NCI-H82 treated with DMSO at 0.1 percent for 48 hours (cell line): ENCODE measurements around the gene RBM15.

Experiments used
- DNase-seq: peaks from one replicate; lab custom pipeline; 2025; ENCODE audit not compliant: unreplicated experiment; lab: John Stamatoyannopoulos, UW

Gene RBM15, protein sequence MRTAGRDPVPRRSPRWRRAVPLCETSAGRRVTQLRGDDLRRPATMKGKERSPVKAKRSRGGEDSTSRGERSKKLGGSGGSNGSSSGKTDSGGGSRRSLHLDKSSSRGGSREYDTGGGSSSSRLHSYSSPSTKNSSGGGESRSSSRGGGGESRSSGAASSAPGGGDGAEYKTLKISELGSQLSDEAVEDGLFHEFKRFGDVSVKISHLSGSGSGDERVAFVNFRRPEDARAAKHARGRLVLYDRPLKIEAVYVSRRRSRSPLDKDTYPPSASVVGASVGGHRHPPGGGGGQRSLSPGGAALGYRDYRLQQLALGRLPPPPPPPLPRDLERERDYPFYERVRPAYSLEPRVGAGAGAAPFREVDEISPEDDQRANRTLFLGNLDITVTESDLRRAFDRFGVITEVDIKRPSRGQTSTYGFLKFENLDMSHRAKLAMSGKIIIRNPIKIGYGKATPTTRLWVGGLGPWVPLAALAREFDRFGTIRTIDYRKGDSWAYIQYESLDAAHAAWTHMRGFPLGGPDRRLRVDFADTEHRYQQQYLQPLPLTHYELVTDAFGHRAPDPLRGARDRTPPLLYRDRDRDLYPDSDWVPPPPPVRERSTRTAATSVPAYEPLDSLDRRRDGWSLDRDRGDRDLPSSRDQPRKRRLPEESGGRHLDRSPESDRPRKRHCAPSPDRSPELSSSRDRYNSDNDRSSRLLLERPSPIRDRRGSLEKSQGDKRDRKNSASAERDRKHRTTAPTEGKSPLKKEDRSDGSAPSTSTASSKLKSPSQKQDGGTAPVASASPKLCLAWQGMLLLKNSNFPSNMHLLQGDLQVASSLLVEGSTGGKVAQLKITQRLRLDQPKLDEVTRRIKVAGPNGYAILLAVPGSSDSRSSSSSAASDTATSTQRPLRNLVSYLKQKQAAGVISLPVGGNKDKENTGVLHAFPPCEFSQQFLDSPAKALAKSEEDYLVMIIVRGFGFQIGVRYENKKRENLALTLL

DNA sequence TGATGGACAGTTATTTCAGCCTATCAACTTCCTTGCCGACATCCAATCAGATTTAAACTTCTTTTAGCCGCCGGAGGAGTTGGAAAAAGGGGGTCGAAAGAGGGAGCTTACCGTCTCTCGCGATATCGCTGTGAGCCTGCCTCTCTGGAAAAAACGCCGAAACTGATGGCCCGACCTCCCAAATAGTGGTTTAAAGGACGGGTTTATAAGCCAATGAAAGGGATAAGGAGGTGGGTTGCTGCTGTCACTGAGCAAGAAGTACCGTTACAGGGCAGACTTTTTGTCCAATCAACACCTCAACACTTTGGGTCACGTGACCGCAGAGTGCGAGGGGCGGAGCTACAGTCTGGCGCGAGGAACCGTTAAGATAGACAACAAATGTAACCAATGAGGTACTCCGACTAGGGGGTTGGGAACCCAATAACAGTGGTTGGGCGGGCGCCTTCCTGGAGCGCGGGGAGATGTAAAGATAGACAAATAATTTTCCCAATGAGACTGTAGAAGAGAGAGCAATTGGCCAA is at the start of gene RBM15:
Gene RBM15 (plus strand): TSS at position 492 of the 521 bp plus-strand sequence. CDS start 29 bp downstream, at position 521.
- DNase-seq = peak; percentile 100

DNA sequence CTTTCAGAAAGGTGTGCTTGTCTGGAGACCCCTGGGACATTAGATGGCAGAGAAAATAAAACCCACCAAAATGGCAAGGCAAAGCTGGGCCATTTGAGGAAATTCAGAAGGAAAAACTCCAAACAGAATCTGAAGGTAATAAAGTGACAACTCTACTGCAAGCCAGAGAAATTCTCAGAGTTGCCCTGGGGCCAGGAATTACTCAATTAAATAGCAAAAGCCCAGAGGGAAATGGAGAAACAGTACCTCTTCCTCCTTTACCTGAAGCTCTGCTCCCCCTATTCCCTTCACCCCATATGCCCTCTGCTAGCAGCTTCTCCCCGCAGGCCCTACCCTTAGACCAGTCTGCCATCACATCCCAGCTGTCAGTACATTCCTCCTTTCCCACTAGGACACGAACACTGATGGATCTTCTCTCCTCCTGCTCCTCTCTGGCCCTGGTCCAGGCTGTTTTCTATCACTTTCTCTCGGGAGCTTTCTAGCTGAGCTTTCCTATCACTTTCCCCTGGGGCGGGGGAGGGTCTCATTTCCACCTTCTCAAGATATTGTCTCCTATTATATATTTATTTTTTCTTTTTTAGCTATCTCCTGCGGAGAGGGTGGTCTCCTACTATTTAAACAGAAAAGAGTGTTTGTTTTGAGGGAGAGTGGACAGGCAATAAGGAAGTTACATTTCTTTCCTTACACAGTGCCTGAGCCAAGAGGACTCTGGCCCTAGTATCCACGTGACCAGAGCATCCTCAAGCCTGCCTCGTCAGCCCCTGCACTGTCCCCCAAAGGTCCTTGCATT is 47.7 kb upstream of the RBM15 start:
- DNase-seq = no peak

DNA sequence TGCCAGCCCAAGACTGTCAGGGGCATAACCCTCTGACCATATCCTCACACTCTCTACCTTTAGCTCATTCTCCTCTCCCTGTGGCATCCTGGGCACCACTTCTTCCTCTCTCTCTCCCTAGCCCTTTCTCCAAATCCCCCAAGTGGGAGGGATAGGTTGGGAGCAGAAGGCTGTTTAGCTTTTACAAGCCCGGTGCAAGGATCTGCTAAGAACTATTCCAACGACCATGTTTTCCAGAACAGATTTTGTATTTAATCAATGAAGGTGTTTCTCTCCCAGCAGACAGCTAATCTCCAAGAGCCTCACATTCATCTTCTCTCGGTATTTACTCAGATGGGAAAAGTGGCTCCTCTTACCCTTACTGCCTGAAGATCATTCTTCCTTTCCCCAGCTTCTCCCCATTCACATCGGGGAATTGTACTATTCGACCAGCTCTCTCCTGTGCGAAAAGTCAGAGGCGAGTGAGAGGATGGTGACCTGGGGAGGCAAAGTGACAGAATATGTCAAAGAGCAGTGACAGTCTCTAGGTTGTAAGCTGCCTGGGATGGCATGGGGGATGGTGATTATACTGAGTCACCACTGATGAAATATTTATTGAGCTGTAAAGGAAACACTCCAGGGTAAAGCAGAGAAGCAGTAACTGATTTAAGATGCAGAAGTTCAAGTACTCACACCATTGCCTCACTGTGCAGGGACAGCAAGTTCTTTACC is 47.0 kb upstream of the RBM15 start:
- DNase-seq = no peak

DNA sequence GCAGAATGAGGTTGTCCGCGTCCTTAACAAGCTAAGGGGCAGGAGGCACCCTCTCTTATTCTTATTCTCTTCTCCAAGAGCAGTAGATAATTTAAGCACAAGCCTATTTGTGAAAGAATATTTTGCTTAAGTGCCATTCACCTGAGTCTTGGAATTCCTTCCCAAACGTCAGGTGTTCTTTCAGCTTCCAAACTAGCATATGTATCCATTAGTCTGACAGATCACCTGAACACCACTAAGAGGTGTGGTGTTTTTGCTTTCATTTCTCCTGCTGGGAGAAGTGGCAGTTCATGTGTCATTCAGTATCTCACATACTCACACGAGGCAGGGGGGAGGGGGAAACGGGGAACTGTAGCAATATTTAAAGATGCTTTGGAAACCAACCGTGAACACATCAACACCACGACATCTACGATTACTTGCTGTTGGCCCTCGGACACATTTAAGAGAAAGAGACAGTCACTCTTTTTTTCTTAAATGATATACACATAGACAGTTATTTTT is 45.5 kb upstream of the RBM15 start:
- no peak for DNase-seq

DNA sequence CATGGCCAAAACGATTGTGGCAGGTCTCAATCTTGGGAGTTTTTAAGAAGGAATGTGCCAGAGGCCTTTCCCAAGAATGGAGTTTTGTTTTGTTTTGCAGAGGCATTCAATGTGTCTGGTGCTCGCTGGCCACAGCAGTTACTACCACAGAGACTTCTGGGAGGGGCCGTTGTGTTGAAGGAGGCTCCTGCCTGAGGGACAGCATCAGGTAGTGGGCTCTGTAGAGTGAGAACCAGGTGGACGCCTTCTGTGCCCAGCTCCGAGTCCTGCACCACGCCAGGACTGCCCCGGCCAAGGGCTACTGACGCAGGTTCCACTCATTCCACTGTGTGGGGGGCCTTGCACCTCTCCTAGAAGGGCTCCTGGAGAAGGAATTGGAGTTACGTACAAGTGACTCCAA is 44.9 kb upstream of the RBM15 start:
- DNase-seq = no peak

DNA sequence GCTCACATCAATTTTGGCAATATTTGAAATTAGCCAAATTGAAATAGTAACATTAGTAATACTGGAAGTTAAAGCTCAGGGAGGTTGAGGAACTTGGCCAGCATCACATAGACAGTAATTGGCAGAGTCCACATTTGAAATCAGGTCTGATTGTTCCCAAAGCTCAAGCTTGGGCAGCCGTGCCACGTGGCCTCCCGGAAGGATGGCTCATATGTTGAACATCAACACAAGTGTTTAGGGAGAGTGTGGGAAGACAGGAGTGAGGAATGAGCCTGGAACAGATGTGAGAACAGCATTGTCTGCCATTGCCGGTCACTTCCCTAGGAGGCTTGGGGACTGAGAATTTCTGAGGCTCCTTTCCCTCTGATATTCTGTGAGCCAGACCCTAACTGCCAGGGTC is 40.2 kb upstream of the RBM15 start:
- DNase-seq = no peak

DNA sequence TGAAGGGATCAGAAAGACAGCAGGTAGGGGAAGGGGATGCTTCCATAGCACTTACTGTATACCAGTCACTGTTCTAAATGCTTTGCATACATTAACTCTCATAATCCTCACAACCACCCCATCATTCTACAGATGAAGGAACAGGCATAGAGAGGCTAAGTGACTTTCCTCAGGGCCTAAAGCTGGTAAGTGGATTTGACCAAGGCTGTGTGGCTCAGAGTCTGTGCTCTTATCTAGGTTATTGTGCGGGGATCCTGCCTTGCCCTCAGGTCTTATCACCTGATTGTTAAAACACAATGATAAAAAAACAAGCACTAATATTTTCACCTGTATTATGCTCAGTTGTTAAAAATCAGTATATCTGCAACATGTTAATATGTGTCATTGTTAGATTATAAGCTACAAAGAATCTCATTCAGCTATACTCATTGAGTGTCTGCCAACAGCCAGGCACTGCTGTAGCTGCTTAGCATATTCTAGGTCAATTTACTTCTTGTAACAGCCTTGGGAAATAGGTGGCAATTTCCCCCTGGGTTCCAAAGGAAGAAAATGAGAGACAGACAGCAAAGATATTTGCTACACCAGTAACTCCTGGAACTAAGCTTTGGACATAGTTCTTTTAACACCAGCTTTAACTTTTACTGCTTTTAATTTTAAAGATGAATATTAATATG is 38.6 kb upstream of the RBM15 start:
- DNase-seq = peak; percentile 96

DNA sequence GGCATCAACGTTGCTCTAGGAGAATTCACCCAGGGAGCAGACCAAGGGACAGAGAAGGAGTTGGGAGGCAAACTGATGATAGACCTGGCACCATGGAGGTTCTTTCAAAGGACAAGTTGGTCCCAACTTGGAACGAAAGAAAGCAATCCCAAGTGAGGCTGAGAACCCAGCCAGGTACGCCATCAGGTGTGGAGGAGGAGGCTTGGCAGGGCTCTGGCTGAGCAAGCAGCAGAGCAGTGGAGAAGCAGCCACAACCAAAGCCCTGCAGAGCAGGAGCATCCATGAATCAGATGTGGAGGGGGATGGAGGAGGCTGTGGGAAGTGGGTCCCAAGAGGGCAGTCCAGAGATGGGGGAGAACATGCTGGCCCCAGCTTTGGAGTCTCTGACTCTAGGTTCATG is 36.3 kb upstream of the RBM15 start:
- DNase-seq = no peak

DNA sequence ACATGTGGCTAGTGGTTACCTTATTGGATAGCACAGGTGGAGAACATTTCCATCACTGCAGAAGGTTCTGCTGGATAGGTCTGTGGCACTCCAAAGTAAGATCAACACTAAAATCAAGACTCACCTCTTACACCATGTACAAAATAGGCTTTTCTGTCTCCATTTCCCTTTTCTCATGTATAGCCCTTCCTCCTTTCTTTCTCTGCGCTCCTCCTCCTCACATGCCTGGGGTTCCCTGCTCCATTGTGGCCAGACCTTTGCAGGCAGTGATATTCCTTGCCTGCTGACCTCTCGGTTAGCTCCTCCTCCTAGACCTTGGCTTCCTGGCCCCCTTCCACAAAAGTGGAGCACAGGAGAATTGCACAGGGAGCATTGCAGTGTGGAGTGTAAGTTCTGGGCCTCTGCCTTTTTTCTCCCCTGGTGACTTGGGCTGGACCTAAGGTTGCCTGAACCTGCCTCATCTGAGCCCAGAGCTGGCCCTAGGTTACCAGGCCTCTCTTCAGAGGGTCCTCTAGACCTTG is 33.2 kb upstream of the RBM15 start:
- no peak for DNase-seq

DNA sequence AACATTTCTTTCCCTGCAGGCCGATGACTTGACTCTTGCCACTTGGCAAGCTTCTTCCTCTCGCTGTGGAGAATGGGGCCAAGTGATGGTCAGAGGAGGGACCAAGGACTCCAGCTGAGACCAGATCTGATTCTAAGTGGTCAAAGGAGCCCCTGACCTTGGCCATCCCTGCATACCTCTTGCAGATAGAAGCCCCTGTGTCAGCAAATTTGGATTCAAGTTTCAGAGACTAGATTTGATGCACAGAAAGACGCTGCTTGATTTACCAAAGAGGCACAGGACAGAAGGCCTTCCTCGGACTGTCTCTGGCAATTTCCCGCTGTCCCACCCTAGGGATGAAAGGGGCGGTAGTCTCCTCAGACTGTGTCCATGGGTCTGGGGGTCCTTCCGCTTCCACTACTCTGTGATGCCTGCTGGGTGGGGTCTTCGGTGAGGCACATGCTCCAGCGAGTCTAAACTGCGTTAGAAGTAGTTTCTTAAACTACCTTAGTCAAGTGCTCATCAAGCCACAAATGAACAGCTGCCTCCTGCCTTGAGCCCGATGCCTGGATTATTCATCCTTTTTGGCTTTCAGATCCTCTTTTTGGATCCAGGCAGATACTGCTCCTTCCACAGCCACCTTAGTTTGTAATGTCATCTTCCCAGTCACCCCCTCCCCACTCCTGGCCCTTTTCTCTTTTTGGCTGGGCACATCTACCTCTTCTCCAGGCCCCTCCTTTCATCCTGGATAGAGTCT is 31.8 kb upstream of the RBM15 start:
- no peak for DNase-seq

DNA sequence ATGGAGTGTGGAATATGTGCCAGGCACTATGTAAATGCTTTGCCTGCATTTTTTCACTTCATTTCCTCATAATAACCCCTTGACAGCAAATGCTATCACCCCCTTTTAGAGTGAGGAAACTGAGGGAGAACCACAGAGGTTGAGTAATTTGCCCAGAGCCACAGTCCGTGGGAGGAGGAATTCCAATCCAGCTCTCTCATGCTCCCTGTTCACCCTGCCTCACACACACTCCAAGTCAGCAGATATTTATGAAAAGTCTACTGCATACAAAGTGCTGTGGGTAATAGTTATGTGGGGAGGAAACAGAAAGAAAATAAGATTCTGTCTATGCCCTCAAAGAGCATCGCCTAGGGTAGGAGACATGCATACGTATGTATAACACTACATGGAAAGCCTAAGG is 30.9 kb upstream of the RBM15 start:
- no peak for DNase-seq

DNA sequence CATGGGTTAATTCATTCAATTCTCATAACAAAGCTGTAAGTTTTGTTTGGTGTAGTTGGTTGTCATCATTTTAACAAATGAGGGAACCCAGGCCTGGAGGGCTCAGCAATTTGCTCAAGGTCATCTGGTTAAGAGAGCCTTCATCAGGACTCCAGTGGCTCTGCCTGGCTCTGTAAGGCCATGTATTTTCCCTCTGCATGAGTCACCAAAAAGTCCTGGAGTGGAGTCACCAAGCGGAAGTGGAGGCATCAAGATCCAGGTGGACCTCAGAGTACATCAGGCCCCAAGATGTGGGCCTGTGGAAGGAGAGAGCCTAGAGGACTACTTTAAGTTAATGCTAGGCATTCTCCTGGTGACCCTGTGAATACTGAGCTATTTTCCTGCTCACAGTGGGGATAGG is 30.0 kb upstream of the RBM15 start:
- DNase-seq = no peak

DNA sequence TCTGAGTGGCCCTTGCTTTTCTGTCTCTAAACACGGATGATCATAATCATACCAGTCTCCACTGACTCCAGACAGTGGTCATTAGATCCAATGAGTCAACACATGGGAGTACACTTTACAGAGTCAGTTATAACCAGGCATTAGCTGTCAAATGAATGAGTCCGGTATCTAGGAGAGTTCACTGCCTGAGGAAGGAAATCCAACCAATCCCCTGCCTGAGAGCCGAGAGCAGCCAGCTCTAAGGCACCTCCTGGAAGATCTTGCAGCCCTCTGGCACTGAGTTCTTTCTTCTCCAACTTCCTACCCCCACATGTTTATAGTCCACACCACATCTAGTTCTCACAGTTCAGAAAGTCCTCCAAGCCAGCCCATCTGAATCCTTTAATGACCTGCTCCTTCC is 29.4 kb upstream of the RBM15 start:
- no peak for DNase-seq

DNA sequence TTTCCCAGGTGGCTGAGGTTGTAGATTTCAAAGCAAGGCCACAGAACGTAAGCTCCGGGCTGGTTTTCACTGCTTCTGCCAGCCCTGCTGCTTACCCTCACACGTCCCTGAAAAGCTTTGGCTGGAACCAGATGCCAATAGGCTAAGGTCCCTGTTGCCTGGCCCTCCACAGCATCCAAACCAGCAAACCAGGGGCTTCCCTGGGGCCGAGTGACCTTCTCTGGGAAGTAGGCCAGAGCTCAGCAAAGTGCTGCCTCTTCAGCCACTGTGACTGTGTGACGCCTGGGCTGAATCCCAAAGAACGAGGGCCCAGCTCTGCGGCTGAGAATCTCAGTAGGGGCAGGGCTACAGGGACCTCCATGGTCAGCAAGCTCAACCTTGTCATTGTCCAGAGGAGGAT is 28.9 kb upstream of the RBM15 start:
- no peak for DNase-seq

DNA sequence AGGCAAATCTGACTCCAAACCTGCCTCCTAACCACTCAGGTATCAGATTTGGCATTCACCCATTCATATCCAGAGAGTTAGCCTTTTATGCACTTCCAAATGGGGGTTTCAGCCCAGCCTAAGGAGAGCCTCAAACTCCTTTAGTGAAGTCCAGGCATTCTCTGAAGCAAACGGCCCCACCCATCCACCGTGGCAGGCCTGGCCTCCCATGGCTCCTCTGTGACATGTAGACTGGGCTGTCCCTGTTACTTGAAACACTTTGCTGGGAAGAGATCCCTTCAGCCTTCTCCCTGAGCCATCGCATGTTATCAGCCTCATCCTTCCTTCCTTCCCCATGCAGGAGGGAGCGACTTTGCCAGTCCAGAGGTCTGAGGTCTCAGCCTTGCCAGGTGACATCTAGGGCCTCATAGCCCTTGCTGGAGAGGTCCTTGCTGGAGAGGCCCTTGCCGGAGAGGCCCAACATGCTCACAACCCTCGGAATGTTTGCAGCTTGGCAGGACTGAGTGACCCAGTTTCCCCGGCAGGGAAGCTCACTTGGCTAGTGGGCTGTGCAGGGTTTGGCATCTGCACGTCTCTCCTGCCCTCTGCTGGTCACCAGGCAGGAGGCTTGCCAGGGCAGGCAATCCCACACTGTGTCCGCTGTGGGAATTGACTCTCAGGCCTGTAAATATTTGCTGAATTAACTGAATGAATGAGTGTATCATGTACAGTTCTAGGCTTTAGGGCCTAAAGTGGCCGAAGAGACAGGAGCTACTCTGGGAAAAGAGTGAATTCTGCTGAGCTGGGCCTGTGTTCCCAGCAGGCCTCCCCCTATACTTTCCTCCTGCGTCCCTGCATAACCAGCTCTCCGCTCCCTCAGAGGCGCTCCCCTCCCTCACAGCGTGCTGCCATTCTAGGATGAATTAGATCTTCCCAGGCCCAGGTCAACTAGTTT is 26.7 kb upstream of the RBM15 start:
- peak; percentile 37 for DNase-seq

DNA sequence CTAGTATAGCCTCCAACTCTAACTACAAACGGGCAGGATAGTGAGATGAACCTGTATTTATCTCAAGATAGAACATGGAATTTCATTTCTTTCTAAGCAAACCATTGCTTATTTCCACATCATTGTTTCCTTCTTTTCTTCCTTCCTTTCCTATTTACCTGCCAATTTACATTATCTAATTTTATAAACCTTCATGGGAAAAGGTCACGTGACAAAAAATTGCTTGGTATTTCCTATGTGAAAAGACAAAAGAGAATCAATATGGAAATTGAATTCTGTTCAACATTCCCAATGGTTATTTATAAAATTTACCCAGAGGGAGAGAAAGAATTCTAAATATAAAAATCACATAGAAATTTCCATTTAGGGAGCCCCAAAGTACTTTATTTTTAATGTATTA is 22.4 kb upstream of the RBM15 start:
- DNase-seq = no peak

DNA sequence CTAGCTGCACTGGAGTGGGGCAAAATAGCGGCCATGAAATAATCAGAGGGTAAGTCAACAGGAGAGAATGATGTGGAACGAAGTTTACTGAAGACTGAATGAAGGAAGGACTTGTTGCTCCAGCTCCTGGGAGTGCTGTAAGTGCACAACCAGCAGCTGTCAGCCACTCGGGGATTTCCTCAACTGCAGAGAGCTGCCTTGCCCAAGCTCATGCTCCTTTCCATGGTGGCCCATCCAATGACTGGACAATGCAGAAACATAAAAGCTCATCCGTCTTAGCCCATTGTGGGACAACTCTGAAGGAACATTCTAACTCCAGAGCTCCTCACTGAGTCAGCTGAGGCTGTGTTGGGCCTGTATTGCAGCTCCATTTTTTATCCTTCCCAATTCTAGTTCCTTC is 21.1 kb upstream of the RBM15 start:
- DNase-seq = no peak
